Measurements from ENCODE around the gene LY6G6C. TPM values are rescaled to one million over a fixed set of nuclear protein-coding genes. Genes with fewer than 3 reads are reported as not detected.

Gene LY6G6C
- total RNA-seq, 1 donor: not detected

DNA sequence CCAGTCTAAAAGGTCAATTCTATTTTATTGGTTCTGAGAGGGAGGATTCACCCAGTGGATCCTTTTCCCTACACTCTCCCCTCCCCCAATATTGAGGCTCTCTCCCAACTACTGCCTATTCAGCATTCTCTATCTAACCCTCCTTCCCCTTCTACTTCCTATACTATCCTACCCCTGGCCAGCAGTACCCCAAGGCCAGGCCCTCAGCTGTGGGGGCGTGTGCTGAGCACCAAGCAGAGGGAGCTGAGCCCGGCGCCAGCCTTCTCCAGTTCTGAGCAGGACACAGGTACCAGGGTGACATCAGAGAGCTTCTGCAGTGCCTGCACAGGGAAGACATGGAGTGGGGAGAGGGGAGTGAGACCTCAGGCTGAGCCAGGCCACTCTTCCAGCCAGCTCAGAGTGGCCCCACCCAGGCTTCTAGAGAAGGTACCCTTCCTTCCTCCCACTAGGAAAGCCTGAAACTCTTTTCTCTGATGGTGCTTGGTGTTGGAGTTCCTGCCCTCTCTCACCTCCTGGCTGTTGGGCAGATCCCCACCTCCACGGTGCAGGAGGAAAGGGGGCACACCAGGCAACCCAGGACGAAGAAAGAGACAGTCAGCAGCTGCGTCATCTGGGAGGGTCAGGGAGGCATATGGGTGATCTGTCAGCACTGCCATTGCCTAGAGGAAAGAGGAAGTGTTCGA lies 5.6 kb upstream of the LY6G6C start:
- no peak for DNase-seq (ENCODE audit: low read depth)
- TF ChIP-seq, protein P1, sequence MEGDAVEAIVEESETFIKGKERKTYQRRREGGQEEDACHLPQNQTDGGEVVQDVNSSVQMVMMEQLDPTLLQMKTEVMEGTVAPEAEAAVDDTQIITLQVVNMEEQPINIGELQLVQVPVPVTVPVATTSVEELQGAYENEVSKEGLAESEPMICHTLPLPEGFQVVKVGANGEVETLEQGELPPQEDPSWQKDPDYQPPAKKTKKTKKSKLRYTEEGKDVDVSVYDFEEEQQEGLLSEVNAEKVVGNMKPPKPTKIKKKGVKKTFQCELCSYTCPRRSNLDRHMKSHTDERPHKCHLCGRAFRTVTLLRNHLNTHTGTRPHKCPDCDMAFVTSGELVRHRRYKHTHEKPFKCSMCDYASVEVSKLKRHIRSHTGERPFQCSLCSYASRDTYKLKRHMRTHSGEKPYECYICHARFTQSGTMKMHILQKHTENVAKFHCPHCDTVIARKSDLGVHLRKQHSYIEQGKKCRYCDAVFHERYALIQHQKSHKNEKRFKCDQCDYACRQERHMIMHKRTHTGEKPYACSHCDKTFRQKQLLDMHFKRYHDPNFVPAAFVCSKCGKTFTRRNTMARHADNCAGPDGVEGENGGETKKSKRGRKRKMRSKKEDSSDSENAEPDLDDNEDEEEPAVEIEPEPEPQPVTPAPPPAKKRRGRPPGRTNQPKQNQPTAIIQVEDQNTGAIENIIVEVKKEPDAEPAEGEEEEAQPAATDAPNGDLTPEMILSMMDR (IDR thresholded peaks at IDR 0.05; ENCODE audit: insufficient read depth, low read depth, low read length): no peak

DNA sequence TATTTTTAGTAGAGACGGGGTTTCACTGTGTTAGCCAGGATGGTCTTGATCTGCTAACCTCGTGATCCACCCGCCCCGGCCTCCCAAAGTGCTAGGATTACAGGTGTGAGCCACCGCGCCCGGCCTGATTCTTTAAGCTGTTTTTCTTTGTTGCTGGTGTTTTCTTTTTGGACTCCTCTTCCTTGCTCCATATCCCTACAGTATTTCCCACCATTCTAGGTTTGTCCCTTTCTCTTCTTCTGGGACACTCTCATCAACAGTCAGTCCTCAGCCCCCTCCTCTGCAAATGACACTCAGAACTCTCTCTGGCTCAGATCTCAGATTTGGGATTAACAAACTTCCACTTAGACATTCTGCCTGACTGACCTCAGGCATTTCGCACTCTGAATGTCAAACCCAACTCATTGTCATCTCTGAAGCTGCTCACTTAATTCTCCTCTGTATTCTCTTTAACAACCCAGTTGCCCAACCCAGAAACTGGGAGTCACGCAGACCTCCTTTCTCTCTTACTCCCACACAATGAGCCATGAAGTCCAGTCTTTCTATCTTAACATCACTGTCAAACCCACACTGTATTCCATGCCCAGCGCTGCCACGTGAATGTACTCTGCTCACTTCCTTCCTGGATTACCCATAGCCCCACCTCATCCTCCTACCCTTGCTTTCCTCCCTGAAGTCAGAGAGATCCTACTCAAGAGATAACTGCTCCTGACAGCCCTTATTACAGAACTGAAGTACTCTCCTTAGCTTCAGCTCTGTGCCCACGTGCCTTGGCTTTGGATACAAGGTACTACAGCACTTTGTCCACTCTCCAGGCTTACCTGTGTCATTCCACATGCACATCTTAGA lies 4.2 kb upstream of the LY6G6C start:
- TF ChIP-seq, protein P1 (IDR thresholded peaks at IDR 0.05; ENCODE audit: insufficient read depth, low read depth, low read length): no peak
- DNase-seq (ENCODE audit: low read depth): no peak
- H3K4me3 ChIP-seq (ENCODE audit: low read depth, low read length): no peak overlapping the region

More for the DNA sequence above, 5.6 kb upstream of the LY6G6C start:
- H3K4me3 ChIP-seq (ENCODE audit: low read depth, low read length): no peak overlapping the region

DNA sequence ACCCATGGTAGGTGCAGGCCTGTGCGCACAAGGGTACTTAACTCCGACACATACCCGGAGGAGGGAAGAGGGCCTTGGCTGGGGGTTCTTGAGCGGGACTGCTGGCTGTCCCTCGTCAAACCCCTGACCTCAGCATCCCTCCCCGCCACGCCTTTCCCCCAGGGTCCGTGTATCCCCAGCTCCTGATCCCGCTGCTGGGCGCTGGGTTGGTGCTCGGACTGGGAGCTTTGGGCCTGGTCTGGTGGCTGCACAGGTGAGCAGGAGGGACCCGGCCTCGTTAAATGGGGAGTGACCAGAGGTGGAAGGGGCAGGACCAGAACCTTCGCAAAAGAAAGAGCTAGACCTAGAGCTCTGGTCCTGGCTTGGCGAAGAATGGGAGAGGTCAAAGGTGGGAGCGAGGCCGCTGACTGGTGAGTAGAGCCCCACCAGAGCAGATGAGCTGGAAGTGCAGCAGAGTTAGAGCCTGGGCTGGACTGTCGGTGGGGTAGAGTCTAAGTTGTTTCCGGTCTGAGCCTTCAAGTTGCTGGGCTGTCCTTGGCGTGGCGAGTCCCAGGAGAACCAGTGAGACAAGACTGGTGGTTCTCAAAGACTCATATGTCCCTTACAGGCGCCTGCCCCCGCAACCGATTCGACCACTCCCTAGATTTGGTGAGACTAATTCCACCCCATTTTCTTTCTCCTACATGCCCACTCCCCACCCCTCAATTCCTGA lies 2.6 kb upstream of the LY6G6C start:
- DNase-seq (ENCODE audit: low read depth): no peak
- no peak overlapping the region for H3K4me3 ChIP-seq (ENCODE audit: low read depth, low read length)
- TF ChIP-seq, protein P1 (IDR thresholded peaks at IDR 0.05; ENCODE audit: insufficient read depth, low read depth, low read length): no peak

DNA sequence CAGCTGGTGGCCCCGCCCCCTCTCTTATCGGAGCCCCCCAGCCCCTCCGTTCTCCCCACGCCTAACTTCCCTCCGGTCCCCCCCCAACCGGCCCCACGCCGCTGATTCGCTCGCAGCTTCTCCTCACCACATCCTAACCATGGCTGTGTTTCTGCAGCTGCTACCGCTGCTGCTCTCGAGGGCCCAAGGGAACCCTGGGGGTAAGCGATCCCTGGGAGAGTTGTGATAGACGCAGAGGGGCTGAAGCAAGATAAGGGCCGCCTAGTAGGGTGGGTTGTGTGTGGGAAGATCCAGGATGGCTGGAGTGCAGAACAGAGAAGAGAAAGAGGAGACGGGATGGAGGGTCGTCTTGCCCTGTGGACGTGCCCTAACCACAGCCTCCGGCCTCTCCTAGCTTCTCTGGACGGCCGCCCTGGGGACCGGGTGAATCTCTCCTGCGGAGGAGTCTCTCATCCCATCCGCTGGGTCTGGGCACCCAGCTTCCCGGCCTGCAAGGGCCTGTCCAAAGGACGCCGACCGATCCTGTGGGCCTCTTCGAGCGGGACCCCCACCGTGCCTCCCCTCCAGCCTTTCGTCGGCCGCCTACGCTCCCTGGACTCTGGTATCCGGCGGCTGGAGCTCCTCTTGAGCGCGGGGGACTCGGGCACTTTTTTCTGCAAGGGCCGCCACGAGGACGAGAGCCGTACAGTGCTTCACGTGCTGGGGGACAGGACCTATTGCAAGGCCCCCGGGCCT lies 1.9 kb upstream of the LY6G6C start, which contains the start of gene MPIG6B:
Gene MPIG6B, plus strand, starts transcription at position 129 of the 735 bp plus-strand sequence. Its CDS starts 11 bp downstream, at position 140.
- no peak for DNase-seq (ENCODE audit: low read depth)
- H3K4me3 ChIP-seq (ENCODE audit: low read depth, low read length): no peak within 1 kb of the TSS
- TF ChIP-seq, protein P1 (IDR thresholded peaks at IDR 0.05; ENCODE audit: insufficient read depth, low read depth, low read length): no peak

DNA sequence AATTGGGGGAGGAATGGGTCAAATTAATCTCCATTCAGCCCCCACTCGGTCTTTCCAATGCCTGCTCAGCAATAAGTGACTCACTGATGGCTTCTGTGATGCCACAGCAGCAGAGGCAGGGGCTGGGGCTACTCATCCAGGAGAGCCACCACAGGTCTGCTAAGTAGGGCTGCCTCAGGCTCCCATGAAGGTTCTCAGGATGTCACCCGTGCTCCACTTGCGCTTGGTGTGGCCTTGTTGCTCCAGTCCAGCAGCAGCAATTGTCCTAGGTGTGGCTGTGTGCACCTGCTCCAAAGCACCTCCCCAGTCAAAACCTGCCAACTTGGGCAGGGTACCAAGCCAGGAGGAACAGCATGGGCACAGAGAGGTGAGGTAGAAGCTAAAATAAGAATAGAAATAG lies 627 bp upstream of the LY6G6C start:
- no peak overlapping the region for H3K4me3 ChIP-seq (ENCODE audit: low read depth, low read length)
- DNase-seq (ENCODE audit: low read depth): no peak
- TF ChIP-seq, protein P1 (IDR thresholded peaks at IDR 0.05; ENCODE audit: insufficient read depth, low read depth, low read length): no peak

DNA sequence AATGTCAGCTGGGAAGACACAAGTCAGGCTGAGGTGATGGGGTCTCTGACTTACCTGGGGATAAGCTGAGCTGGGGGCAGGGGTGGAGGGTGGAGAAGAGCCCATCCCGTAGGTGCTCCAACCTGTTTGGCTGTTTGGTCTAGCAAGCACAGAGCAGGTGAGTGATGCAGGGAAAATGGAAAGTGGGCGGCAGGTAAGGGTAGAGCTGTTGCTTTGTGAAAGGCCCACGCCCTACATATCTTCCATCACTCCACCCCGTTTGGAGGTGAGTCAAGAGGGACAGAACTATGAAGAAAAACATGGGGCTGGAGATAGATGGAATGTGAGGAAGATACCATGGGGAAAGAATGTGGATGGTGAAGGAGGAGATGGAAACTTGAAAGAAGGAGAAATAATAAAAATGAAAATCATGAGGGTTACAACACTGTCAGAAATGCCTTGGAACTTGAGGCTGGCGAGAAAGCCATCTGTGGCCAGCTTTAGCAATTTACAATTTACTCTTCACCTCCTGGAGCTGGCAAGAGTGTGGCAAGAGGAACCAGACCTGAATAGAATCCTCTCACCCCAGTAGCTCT lies 1.3 kb downstream of the LY6G6C start:
- no peak for DNase-seq (ENCODE audit: low read depth)

More for the DNA sequence above, 1.3 kb downstream of the LY6G6C start:
- no peak overlapping the region for H3K4me3 ChIP-seq (ENCODE audit: low read depth, low read length)
- TF ChIP-seq, protein P1 (IDR thresholded peaks at IDR 0.05; ENCODE audit: insufficient read depth, low read depth, low read length): no peak

Data from fibroblast of villous mesenchyme (primary cell).